T1000 (cell line): ENCODE measurements around the gene ZNF8.
"Not testable (repeated sequence)": the region's sequence is repeated elsewhere in the genome, so short reads cannot be mapped to it uniquely, and the experiment has no call there.

Source experiments
- DNase-seq: peaks from one replicate; lab custom pipeline; 2025; ENCODE audit warnings: mixed read lengths; lab: John Stamatoyannopoulos, UW

The ZNF8 gene

GRCh38 chr19:58336820-58337219, 58.1 kb downstream of the ZNF8 start:
- no peak for DNase-seq

GRCh38 chr19:58338336-58338735, 59.6 kb downstream of the ZNF8 start:
- no peak for DNase-seq

- no peak for DNase-seq
Measured at GRCh38 chr19:58338825-58339558, 60.2 kb downstream of the ZNF8 start.

- DNase-seq = no peak
Measured at GRCh38 chr19:58345558-58345957, 66.8 kb downstream of the ZNF8 start.

- DNase-seq = peak; percentile 25
Measured at GRCh38 chr19:58346961-58347929, 68.5 kb downstream of the ZNF8 start.

GRCh38 chr19:58348080-58348479, 69.3 kb downstream of the ZNF8 start:
- not testable (repeated sequence) for DNase-seq

- no peak for DNase-seq
Measured at GRCh38 chr19:58349590-58349989, 70.8 kb downstream of the ZNF8 start.

- no peak for DNase-seq
Measured at GRCh38 chr19:58350001-58350861, 71.5 kb downstream of the ZNF8 start.

- no peak for DNase-seq
Measured at GRCh38 chr19:58350871-58351557, 72.3 kb downstream of the ZNF8 start.

- no peak for DNase-seq
Measured at GRCh38 chr19:58351558-58351878, 72.8 kb downstream of the ZNF8 start.

GRCh38 chr19:58351990-58352755, 73.4 kb downstream of the ZNF8 start:
- DNase-seq = no peak
